A673 (cell line): ENCODE measurements around the gene AIF1. TPM values are rescaled to one million over a fixed set of nuclear protein-coding genes. Genes with fewer than 3 reads are reported as not detected.

Experiments used
- BruUV-seq: library from RNA; stranded (reverse); fragments of 400-500 nt; replicated peaks from 2 replicates; lab custom pipeline; 2021; lab: Mats Ljungman, UMichigan
- CTCF ChIA-PET: fragments of 300-600 bp; sonication (Branson Sonifier 250); formaldehyde crosslinking; loops from one replicate; lab custom pipeline; 2022; ENCODE audit warnings: antibody characterized with exemption; lab: Charles Lee
- POLR2A ChIA-PET: fragments of 300-600 bp; sonication (Branson Sonifier 250); formaldehyde crosslinking; loops from one replicate; lab custom pipeline; 2022; ENCODE audit warnings: antibody characterized with exemption; ENCODE audit not compliant: low non-redundant PET; lab: Charles Lee
- DNase-seq: peaks from one replicate; pipeline ENCODE4 v3.0.0-alpha.2; 2015; ENCODE audit warnings: low spot score
- H3K27ac ChIP-seq: fragments of 200-600 bp; sonication (generic); 2 replicates; pipeline ENCODE4 v1.5.1; 2016; ENCODE audit warnings: mixed run types, low read depth, mild to moderate bottlenecking, mixed read lengths, antibody characterized with exemption, low read length; ENCODE audit not compliant: poor library complexity, severe bottlenecking
- H3K27me3 ChIP-seq: fragments of 200-600 bp; sonication (generic); replicated peaks from 2 replicates; pipeline ENCODE4 v1.6.1; 2017; ENCODE audit warnings: mixed run types, low read depth, mild to moderate bottlenecking, mixed read lengths, antibody characterized with exemption, low read length; ENCODE audit not compliant: insufficient read depth, poor library complexity
- H3K36me3 ChIP-seq: fragments of 200-600 bp; sonication (generic); 2 replicates; pipeline ENCODE4 v1.6.1; 2016; ENCODE audit warnings: mixed run types, mild to moderate bottlenecking, mixed read lengths, antibody characterized with exemption, low read length; ENCODE audit not compliant: insufficient read depth, poor library complexity, severe bottlenecking
- H3K4me1 ChIP-seq: fragments of 200-600 bp; sonication (generic); 2 replicates; pipeline ENCODE4 v1.6.1; 2017; ENCODE audit warnings: mixed run types, mild to moderate bottlenecking, mixed read lengths, antibody characterized with exemption, low read length; ENCODE audit not compliant: insufficient read depth, poor library complexity, severe bottlenecking
- H3K4me3 ChIP-seq: fragments of 200-600 bp; sonication (generic); 2 replicates; pipeline ENCODE4 v1.5.1; 2016; ENCODE audit warnings: low read depth, mixed run types, mild to moderate bottlenecking, mixed read lengths, low read length; ENCODE audit not compliant: poor library complexity, severe bottlenecking
- H3K9me3 ChIP-seq: fragments of 200-600 bp; sonication (generic); 2 replicates; pipeline ENCODE4 v1.6.1; 2016; ENCODE audit warnings: mixed run types, low read depth, mild to moderate bottlenecking, mixed read lengths, antibody characterized with exemption, low read length; ENCODE audit not compliant: poor library complexity, severe bottlenecking
- CTCF ChIP-seq: fragments of 300-800, 200-600 bp; sonication (generic); conservative IDR thresholded peaks from 2 replicates; pipeline ENCODE4 v1.5.1; 2017; ENCODE audit warnings: low read depth, mild to moderate bottlenecking, antibody characterized with exemption, low read length, moderate library complexity, mixed read lengths
- EZH2 ChIP-seq: fragments of 200-600 bp; sonication (generic); IDR thresholded peaks from 2 replicates; pipeline ENCODE4 v1.6.1; 2017; ENCODE audit warnings: borderline replicate concordance, low read depth, mild to moderate bottlenecking, mixed read lengths, antibody characterized with exemption, low read length; ENCODE audit not compliant: poor library complexity, severe bottlenecking
- intact Hi-C: fragments of 100-400 bp; cut with micrococcal nuclease; formaldehyde crosslinking; loops from one replicate; pipeline ENCODE4 v1.10.0; 2022; ENCODE audit not compliant: unreplicated experiment
- total RNA-seq: library from RNA; stranded (reverse); gene quantifications from 2 replicates; pipeline ENCODE4 v1.2.3, GENCODE V29; 2021

The AIF1 gene
- total RNA-seq, 1 experiment from 2014 or later, result 0.64 TPM

GRCh38 chr6:31585491-31585890 is 29.5 kb upstream of the AIF1 start:
- peak; percentile 42 for DNase-seq
- POLR2A ChIA-PET, result no interaction called here

GRCh38 chr6:31586008-31586407 is 29.0 kb upstream of the AIF1 start, which contains the start of gene LST1:
Gene LST1, plus strand, starts transcription at chr6:31586277. Its CDS starts 1,023 bp downstream, at chr6:31587300.
- H3K9me3 ChIP-seq, result no peaks in the 10 kb centered on the region
- H3K4me3 ChIP-seq, result no peak within 1 kb of the TSS
- intact Hi-C loops, result no loop called here
- no peaks in the 10 kb centered on the region for H3K27me3 ChIP-seq
- ChIA-PET POLR2A (no interaction called here), CTCF (interaction anchor here (1.2 kb wide), 1 partner anchor 12 kb away, joined by 6 read pairs; no protein-coding TSS in a partner anchor)
- no peak for DNase-seq
- no peak for TF ChIP-seq CTCF
- TF ChIP-seq EZH2, result no peak
- H3K27ac ChIP-seq, result no peak within 1 kb of the TSS
- H3K4me1 ChIP-seq, result peaks cover 4% of the 10 kb centered on the region
- H3K36me3 ChIP-seq, result no peaks in the 10 kb centered on the region
- no TSS peak for BruUV-seq

More at GRCh38 chr6:31585491-31585890, 29.5 kb upstream of the AIF1 start:
- H3K27ac ChIP-seq, result no peak overlapping the region
- no peaks in the 10 kb centered on the region for H3K9me3 ChIP-seq
- H3K27me3 ChIP-seq, result no peaks in the 10 kb centered on the region
- BruUV-seq, result no TSS peak
- intact Hi-C loops, result no loop called here
- no peaks in the 10 kb centered on the region for H3K36me3 ChIP-seq
- H3K4me3 ChIP-seq, result no peak overlapping the region
- TF ChIP-seq CTCF, result peak; percentile 53
- TF ChIP-seq EZH2, result no peak
- CTCF ChIA-PET, result no interaction called here
- peaks cover 4% of the 10 kb centered on the region for H3K4me1 ChIP-seq

GRCh38 chr6:31586599-31587281 is 28.3 kb upstream of the AIF1 start:
- Histone ChIP-seq H3K4me3 (no peak overlapping the region), H3K9me3 (no peaks in the 10 kb centered on the region), H3K36me3 (no peaks in the 10 kb centered on the region), H3K27me3 (no peaks in the 10 kb centered on the region), H3K27ac (no peak overlapping the region), H3K4me1 (peaks cover 4% of the 10 kb centered on the region)
- ChIA-PET POLR2A (no interaction called here), CTCF (interaction anchor here (1.2 kb wide), 1 partner anchor 12 kb away, joined by 6 read pairs; no protein-coding TSS in a partner anchor)
- no peak for DNase-seq
- intact Hi-C loops, result no loop called here
- BruUV-seq, result no TSS peak
- no peak for TF ChIP-seq EZH2
- no peak for TF ChIP-seq CTCF
